ENCODE data around the gene TMBIM1.

GRCh38 chr2:218289639-218290315, 2.5 kb downstream of the TMBIM1 start:
- no peak for TF ChIP-seq CTCF (IDR thresholded peaks at IDR 0.05)
- peak in 3 of 4 donors; percentile 18 to 67 (median 23) for TF ChIP-seq POLR2A (IDR thresholded peaks at IDR 0.05)
- peak; percentile 60 to 76 for TF ChIP-seq POLR2AphosphoS5 (IDR thresholded peaks at IDR 0.05)
- peak in 3 of 4 donors; percentile 35 to 91 (median 62) for TF ChIP-seq EP300 (IDR thresholded peaks at IDR 0.05)
